Hepatocyte (in vitro differentiated cells): ENCODE results near the gene MMUT. TPM values are rescaled to one million over a fixed set of nuclear protein-coding genes. Genes with fewer than 3 reads are reported as not detected.

ENCODE experiments used
- polyA plus RNA-seq: library from polyadenylated mRNA; unstranded; fragments of >200 nt; fragmentation: Nextera tagmentation; extraction: Ambion mirVana; gene quantifications from 2 replicates; pipeline ENCODE4 v1.2.1, GENCODE V29; 2016
- total RNA-seq: library from RNA; depleted of rRNA; stranded (reverse); fragments of >200 nt; gene quantifications from 2 replicates; pipeline ENCODE4 v1.2.3, GENCODE V29; 2014

Gene MMUT
- total and polyA plus RNA-seq, 2 experiments from 2014 or later, result 27.9 to 35.3 TPM

Other genes starting within 250 kb of the MMUT start
- 4.1 and 5.0 TPM in 2 replicates for gene CENPQ, start 117 bp upstream of the MMUT start, total RNA-seq
- 4.4 and 4.5 TPM in 2 replicates for gene CENPQ, start 117 bp upstream of the MMUT start, polyA plus RNA-seq
- gene GLYATL3, start 36.7 kb upstream of the MMUT start, total RNA-seq, result 0.64 TPM in 1 of 2 replicates, not detected in the other
- gene GLYATL3, start 36.7 kb upstream of the MMUT start, polyA plus RNA-seq, result not detected in 2 replicates
- gene C6orf141, start 87.4 kb upstream of the MMUT start, total RNA-seq, result 1.7 and 2.9 TPM in 2 replicates
- gene C6orf141, start 87.4 kb upstream of the MMUT start, polyA plus RNA-seq, result 4.2 and 4.5 TPM in 2 replicates
- gene RHAG, start 173.6 kb upstream of the MMUT start, total RNA-seq, result not detected in 2 replicates
- not detected in 2 replicates for gene RHAG, start 173.6 kb upstream of the MMUT start, polyA plus RNA-seq